ENCODE measurements around the gene DSCAML1. TPM values are rescaled to one million over a fixed set of nuclear protein-coding genes. Genes with fewer than 3 reads are reported as not detected.

Gene DSCAML1
- total RNA-seq, 2 experiments from 2014 or later: 0.13 to 0.29 TPM

- no peaks in the 10 kb centered on the region for H3K36me3 Mint-ChIP-seq (ENCODE audit: low read depth)
- H3K4me1 Mint-ChIP-seq (ENCODE audit: low read depth): no peaks in the 10 kb centered on the region
- no peaks in the 10 kb centered on the region for H3K27me3 Mint-ChIP-seq
- intact Hi-C loops (cut with micrococcal nuclease): no loop called here
- no peak overlapping the region for H3K4me3 Mint-ChIP-seq
- TF ChIP-seq, protein P1, sequence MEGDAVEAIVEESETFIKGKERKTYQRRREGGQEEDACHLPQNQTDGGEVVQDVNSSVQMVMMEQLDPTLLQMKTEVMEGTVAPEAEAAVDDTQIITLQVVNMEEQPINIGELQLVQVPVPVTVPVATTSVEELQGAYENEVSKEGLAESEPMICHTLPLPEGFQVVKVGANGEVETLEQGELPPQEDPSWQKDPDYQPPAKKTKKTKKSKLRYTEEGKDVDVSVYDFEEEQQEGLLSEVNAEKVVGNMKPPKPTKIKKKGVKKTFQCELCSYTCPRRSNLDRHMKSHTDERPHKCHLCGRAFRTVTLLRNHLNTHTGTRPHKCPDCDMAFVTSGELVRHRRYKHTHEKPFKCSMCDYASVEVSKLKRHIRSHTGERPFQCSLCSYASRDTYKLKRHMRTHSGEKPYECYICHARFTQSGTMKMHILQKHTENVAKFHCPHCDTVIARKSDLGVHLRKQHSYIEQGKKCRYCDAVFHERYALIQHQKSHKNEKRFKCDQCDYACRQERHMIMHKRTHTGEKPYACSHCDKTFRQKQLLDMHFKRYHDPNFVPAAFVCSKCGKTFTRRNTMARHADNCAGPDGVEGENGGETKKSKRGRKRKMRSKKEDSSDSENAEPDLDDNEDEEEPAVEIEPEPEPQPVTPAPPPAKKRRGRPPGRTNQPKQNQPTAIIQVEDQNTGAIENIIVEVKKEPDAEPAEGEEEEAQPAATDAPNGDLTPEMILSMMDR (IDR thresholded peaks at IDR 0.05): no peak
- ATAC-seq (no peak), DNase-seq (no peak)
- H3K27ac Mint-ChIP-seq: no peak overlapping the region
- no peaks in the 10 kb centered on the region for H3K9me3 Mint-ChIP-seq
- CTCF ChIA-PET: no interaction called here
- POLR2A ChIA-PET: no interaction called here
Measured at GRCh38 chr11:117551761-117552343, 245.2 kb downstream of the DSCAML1 start.

GRCh38 chr11:117550466-117550865 lies 246.6 kb downstream of the DSCAML1 start:
- ATAC-seq: no peak
- ChIA-PET CTCF (no interaction called here), POLR2A (no interaction called here)
- Mint-ChIP-seq H3K9me3 (no peaks in the 10 kb centered on the region), H3K27ac (no peak overlapping the region), H3K4me1 (ENCODE audit: low read depth) (no peaks in the 10 kb centered on the region), H3K27me3 (no peaks in the 10 kb centered on the region), H3K4me3 (no peak overlapping the region), H3K36me3 (ENCODE audit: low read depth) (no peaks in the 10 kb centered on the region)
- intact Hi-C loops (cut with micrococcal nuclease): no loop called here
- TF ChIP-seq, protein P1 (IDR thresholded peaks at IDR 0.05): no peak
- DNase-seq: no peak

- no peak overlapping the region for H3K4me3 Mint-ChIP-seq
- H3K9me3 Mint-ChIP-seq: no peaks in the 10 kb centered on the region
- TF ChIP-seq, protein P1 (IDR thresholded peaks at IDR 0.05): no peak
- no peaks in the 10 kb centered on the region for H3K27me3 Mint-ChIP-seq
- ChIA-PET POLR2A (no interaction called here), CTCF (no interaction called here)
- intact Hi-C loops (cut with micrococcal nuclease): no loop called here
- no peaks in the 10 kb centered on the region for H3K4me1 Mint-ChIP-seq (ENCODE audit: low read depth)
- no peak for DNase-seq
- no peak overlapping the region for H3K27ac Mint-ChIP-seq
- H3K36me3 Mint-ChIP-seq (ENCODE audit: low read depth): no peaks in the 10 kb centered on the region
- ATAC-seq: no peak
Measured at GRCh38 chr11:117549417-117549816, 247.6 kb downstream of the DSCAML1 start.

DNA sequence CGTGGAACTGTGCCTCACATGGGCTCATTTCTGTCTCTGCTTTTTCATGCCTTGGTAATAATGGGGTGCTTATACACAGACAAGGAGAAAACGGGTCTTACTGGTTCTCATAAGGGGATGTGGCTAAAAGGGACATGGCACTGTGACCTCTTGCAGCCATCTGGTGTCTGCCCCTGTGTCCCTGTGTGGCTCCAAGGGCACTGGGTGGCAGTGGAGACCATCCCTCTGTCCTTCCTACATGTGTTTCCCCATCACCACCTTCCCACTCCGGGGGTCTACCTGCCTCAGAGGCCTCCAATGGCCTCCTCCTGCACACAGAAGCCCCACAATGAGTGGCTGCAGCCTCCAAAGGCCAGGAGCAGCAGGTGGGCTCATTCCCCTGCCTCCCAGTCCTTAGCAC lies 248.1 kb downstream of the DSCAML1 start:
- CTCF ChIA-PET: interaction anchor here (1.8 kb wide), 1 partner anchor 73 kb away, joined by 7 read pairs; no protein-coding TSS in a partner anchor
- Mint-ChIP-seq H3K27me3 (no peaks in the 10 kb centered on the region), H3K4me3 (no peak overlapping the region), H3K36me3 (ENCODE audit: low read depth) (no peaks in the 10 kb centered on the region), H3K27ac (no peak overlapping the region), H3K9me3 (no peaks in the 10 kb centered on the region), H3K4me1 (ENCODE audit: low read depth) (no peaks in the 10 kb centered on the region)
- DNase-seq (no peak), ATAC-seq (no peak)
- TF ChIP-seq, protein P1 (IDR thresholded peaks at IDR 0.05): no peak
- intact Hi-C loops (cut with micrococcal nuclease): no loop called here
- POLR2A ChIA-PET: no interaction called here

GRCh38 chr11:117547946-117548345 lies 249.1 kb downstream of the DSCAML1 start:
- ChIA-PET POLR2A (no interaction called here), CTCF (interaction anchor here (1.8 kb wide), 1 partner anchor 74 kb away, joined by 7 read pairs; no protein-coding TSS in a partner anchor)
- Mint-ChIP-seq H3K27me3 (no peaks in the 10 kb centered on the region), H3K9me3 (no peaks in the 10 kb centered on the region), H3K27ac (no peak overlapping the region), H3K36me3 (ENCODE audit: low read depth) (no peaks in the 10 kb centered on the region), H3K4me3 (no peak overlapping the region), H3K4me1 (ENCODE audit: low read depth) (no peaks in the 10 kb centered on the region)
- no peak for DNase-seq
- intact Hi-C loops (cut with micrococcal nuclease): no loop called here
- TF ChIP-seq, protein P1 (IDR thresholded peaks at IDR 0.05): no peak
- no peak for ATAC-seq
